ENCODE results near the gene TNS3.
"Not testable (repeated sequence)": the region's sequence is repeated elsewhere in the genome, so short reads cannot be mapped to it uniquely, and the experiment has no call there.

Gene TNS3

GRCh38 chr7:47604496-47604890 lies 22.6 kb upstream of the TNS3 start:
- no peak overlapping the region for H3K4me3 ChIP-seq (ENCODE audit: low read length)
- no peak for DNase-seq (ENCODE audit: low read depth, low spot score)

GRCh38 chr7:47603514-47604255 lies 21.8 kb upstream of the TNS3 start:
- H3K4me3 ChIP-seq (ENCODE audit: low read length): not testable (repeated sequence)

GRCh38 chr7:47602272-47603004 lies 20.5 kb upstream of the TNS3 start:
- DNase-seq (ENCODE audit: low read depth, low spot score): no peak

More at GRCh38 chr7:47603514-47604255, 21.8 kb upstream of the TNS3 start:
- not testable (repeated sequence) for DNase-seq (ENCODE audit: low read depth, low spot score)

GRCh38 chr7:47601881-47602249 lies 20.0 kb upstream of the TNS3 start:
- no peak for DNase-seq (ENCODE audit: low read depth, low spot score)
- H3K4me3 ChIP-seq (ENCODE audit: low read length): no peak overlapping the region

More at GRCh38 chr7:47602272-47603004, 20.5 kb upstream of the TNS3 start:
- H3K4me3 ChIP-seq (ENCODE audit: low read length): no peak overlapping the region

- no peak for DNase-seq (ENCODE audit: low read depth, low spot score)
Measured at GRCh38 chr7:47601119-47601880, 19.4 kb upstream of the TNS3 start.

GRCh38 chr7:47600199-47601118 lies 18.5 kb upstream of the TNS3 start:
- no peak overlapping the region for H3K4me3 ChIP-seq (ENCODE audit: low read length)
- no peak for DNase-seq (ENCODE audit: low read depth, low spot score)

More at GRCh38 chr7:47601119-47601880, 19.4 kb upstream of the TNS3 start:
- H3K4me3 ChIP-seq (ENCODE audit: low read length): no peak overlapping the region

- no peak overlapping the region for H3K4me3 ChIP-seq (ENCODE audit: low read length)
- no peak for DNase-seq (ENCODE audit: low read depth, low spot score)
Measured at GRCh38 chr7:47597379-47597778, 15.5 kb upstream of the TNS3 start.

- DNase-seq (ENCODE audit: low read depth, low spot score): no peak
- no peak overlapping the region for H3K4me3 ChIP-seq (ENCODE audit: low read length)
Measured at GRCh38 chr7:47596502-47597202, 14.7 kb upstream of the TNS3 start.

- DNase-seq (ENCODE audit: low read depth, low spot score): no peak
- no peak overlapping the region for H3K4me3 ChIP-seq (ENCODE audit: low read length)
Measured at GRCh38 chr7:47594406-47594805, 12.5 kb upstream of the TNS3 start.

GRCh38 chr7:47591655-47592572 lies 10.0 kb upstream of the TNS3 start:
- H3K4me3 ChIP-seq (ENCODE audit: low read length): no peak overlapping the region
- DNase-seq (ENCODE audit: low read depth, low spot score): no peak

GRCh38 chr7:47591089-47591654 lies 9.3 kb upstream of the TNS3 start:
- H3K4me3 ChIP-seq (ENCODE audit: low read length): no peak overlapping the region
- no peak for DNase-seq (ENCODE audit: low read depth, low spot score)

- not testable (repeated sequence) for H3K4me3 ChIP-seq (ENCODE audit: low read length); DNase-seq (ENCODE audit: low read depth, low spot score)
Measured at GRCh38 chr7:47590215-47590614, 8.3 kb upstream of the TNS3 start.

- no peak for DNase-seq (ENCODE audit: low read depth, low spot score)
- no peak overlapping the region for H3K4me3 ChIP-seq (ENCODE audit: low read length)
Measured at GRCh38 chr7:47588704-47589225, 6.9 kb upstream of the TNS3 start.

GRCh38 chr7:47587976-47588375 lies 6.1 kb upstream of the TNS3 start:
- no peak for DNase-seq (ENCODE audit: low read depth, low spot score)

GRCh38 chr7:47587351-47587750 lies 5.4 kb upstream of the TNS3 start:
- no peak for DNase-seq (ENCODE audit: low read depth, low spot score)
- H3K4me3 ChIP-seq (ENCODE audit: low read length): no peak overlapping the region

More at GRCh38 chr7:47587976-47588375, 6.1 kb upstream of the TNS3 start:
- H3K4me3 ChIP-seq (ENCODE audit: low read length): no peak overlapping the region

- no peak overlapping the region for H3K4me3 ChIP-seq (ENCODE audit: low read length)
- DNase-seq (ENCODE audit: low read depth, low spot score): no peak
Measured at GRCh38 chr7:47586925-47587324, 5.0 kb upstream of the TNS3 start.
